Stomach (tissue), 9 donors: ENCODE data around the gene TXNL4A. TPM values are rescaled to one million over a fixed set of nuclear protein-coding genes. Genes with fewer than 3 reads are reported as not detected.

Experiments used
- DNase-seq, 2 donors: peaks; one replicate each; pipeline versions ENCODE4 v3.0.0 to v3.0.0-alpha.2; 2013 to 2019
- H3K27ac ChIP-seq, 5 donors: fragments of 200-600 bp in 4 of 5; sonication (generic) in 4 of 5; one replicate each; pipeline ENCODE4 v1.5.1; 2013 to 2019; ENCODE audit warnings: mild to moderate bottlenecking in 1 of 5, moderate library complexity in 1 of 5
- H3K27me3 ChIP-seq, 3 donors: fragments of 200-600 bp; sonication (generic); one replicate each; pipeline ENCODE4 v1.5.1; 2017 to 2019; ENCODE audit warnings: mixed run types in 1 of 3
- H3K36me3 ChIP-seq, 4 donors: fragments of 200-600 bp; sonication (generic); 1 replicate in 3 of 4; 2 replicates in 1 of 4; pipeline ENCODE4 v1.5.1; 2016 to 2019
- H3K4me1 ChIP-seq, 4 donors: fragments of 200-600 bp; sonication (generic); one replicate each; pipeline ENCODE4 v1.5.1; 2016 to 2019
- H3K4me3 ChIP-seq, 4 donors: fragments of 200-600 bp; sonication (generic) in 3 of 4; one replicate each; pipeline ENCODE4 v1.5.1; 2016 to 2019; ENCODE audit warnings: mild to moderate bottlenecking in 1 of 4
- H3K9me3 ChIP-seq, 4 donors: fragments of 200-600 bp; sonication (generic); one replicate each; pipeline ENCODE4 v1.5.1; 2016 to 2019
- EP300 ChIP-seq: sonication (generic); formaldehyde crosslinking; IDR thresholded peaks from one replicate; pipeline ENCODE4 v1.6.1; 2017; ENCODE audit warnings: antibody characterized with exemption
- POLR2A ChIP-seq, 4 donors: fragments of 450-650 bp; IDR thresholded peaks; one replicate each; pipeline ENCODE4 v1.6.1; 2016; ENCODE audit warnings: antibody characterized with exemption in 4 of 4, control low read depth in 2 of 4, mild to moderate bottlenecking in 1 of 4, moderate library complexity in 1 of 4
- POLR2AphosphoS5 ChIP-seq, 3 donors: sonication (generic); formaldehyde crosslinking; IDR thresholded peaks; one replicate each; pipeline ENCODE4 v1.6.1; 2016; ENCODE audit warnings: antibody characterized with exemption in 3 of 3
- WGBS, 5 donors: extraction: QIAGEN DNeasy Blood & Tissue Kit in 3 of 5; methylation state at CpG; one replicate each; pipeline versions ENCODE4 v1.1.5 to v1.1.7; 2013 to 2018; 5-methylcytosine and 5-hydroxymethylcytosine counted together
- intact Hi-C: fragments of 100-400 bp; cut with DNase I; formaldehyde crosslinking; loops from one replicate; pipeline ENCODE4 v1.15.1; 2023; ENCODE audit warnings: low total_unique reads
- polyA plus RNA-seq, 3 donors: library from polyadenylated mRNA; stranded (reverse); fragments of 200-250 nt; gene quantifications; one replicate each; pipeline ENCODE4 v1.2.3, GENCODE V29; 2013
- total RNA-seq, 5 donors: library from RNA; depleted of rRNA; stranded (reverse); fragments of >200 nt; gene quantifications; one replicate each; pipeline versions ENCODE4 v1.1.0 to v1.2.3, GENCODE V29; 2014 to 2016
- TF ChIP-seq, protein P1 (sequence below), 7 experiments: fragments of 450-650 bp in 4 of 7; fragments of 200-600 bp in 3 of 7; sonication (generic) in 3 of 7; IDR thresholded peaks; one replicate each; pipeline ENCODE4 v1.5.1; 2016 to 2019; ENCODE audit warnings: antibody characterized with exemption in 7 of 7, control low read depth in 2 of 7, mild to moderate bottlenecking in 1 of 7
- donor health status: healthy with polysubstance abuse.
- donor health status: Bipolar disorder and iron deficiency.
- donor health status: healthy.

The TXNL4A gene
- total and polyA plus RNA-seq, 8 donors = 12.9 to 146 (median 59.4) TPM

DNA sequence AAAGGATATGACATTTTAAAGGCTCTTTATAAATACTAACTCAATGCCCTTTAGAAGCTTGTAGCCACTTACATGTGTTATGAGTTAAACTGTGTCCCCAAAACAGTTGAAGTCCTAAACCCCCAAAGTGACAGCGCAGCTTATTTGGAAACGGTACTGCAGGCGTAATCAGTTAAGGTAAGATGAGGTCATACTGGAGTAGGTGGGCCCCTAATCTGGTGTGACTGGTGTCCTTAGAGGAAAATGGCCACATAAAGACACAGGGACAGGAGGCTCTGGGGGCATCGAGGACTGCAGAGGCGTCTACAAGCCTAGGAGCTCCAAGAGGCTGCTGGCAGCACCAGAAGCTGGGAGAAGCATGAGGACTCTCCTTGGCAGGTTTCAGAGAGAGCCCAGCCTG is 8.5 kb downstream of the TXNL4A start:
- DNase-seq = no peak
- Histone ChIP-seq H3K27ac (no peak overlapping the region), H3K27me3 (no peaks in the 10 kb centered on the region), H3K4me3 (no peak overlapping the region), H3K4me1 (peaks cover 0 to 33% (median 17%) of the 10 kb centered on the region in 4 donors), H3K36me3 (peaks cover 8 to 40% (median 36%) of the 10 kb centered on the region in 4 donors), H3K9me3 (no peaks in the 10 kb centered on the region)
- intact Hi-C loops = no loop called here
- TF ChIP-seq EP300 = no peak
- TF ChIP-seq, protein P1, sequence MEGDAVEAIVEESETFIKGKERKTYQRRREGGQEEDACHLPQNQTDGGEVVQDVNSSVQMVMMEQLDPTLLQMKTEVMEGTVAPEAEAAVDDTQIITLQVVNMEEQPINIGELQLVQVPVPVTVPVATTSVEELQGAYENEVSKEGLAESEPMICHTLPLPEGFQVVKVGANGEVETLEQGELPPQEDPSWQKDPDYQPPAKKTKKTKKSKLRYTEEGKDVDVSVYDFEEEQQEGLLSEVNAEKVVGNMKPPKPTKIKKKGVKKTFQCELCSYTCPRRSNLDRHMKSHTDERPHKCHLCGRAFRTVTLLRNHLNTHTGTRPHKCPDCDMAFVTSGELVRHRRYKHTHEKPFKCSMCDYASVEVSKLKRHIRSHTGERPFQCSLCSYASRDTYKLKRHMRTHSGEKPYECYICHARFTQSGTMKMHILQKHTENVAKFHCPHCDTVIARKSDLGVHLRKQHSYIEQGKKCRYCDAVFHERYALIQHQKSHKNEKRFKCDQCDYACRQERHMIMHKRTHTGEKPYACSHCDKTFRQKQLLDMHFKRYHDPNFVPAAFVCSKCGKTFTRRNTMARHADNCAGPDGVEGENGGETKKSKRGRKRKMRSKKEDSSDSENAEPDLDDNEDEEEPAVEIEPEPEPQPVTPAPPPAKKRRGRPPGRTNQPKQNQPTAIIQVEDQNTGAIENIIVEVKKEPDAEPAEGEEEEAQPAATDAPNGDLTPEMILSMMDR (IDR thresholded peaks at IDR 0.05) = no peak
- TF ChIP-seq POLR2AphosphoS5 (IDR thresholded peaks at IDR 0.05) = no peak
- TF ChIP-seq POLR2A (IDR thresholded peaks at IDR 0.05) = no peak
- whole genome bisulfite sequencing, 5 donors = 86 to 94% (median 93%) methylated on average over 5 of the region's 5 CpGs

DNA sequence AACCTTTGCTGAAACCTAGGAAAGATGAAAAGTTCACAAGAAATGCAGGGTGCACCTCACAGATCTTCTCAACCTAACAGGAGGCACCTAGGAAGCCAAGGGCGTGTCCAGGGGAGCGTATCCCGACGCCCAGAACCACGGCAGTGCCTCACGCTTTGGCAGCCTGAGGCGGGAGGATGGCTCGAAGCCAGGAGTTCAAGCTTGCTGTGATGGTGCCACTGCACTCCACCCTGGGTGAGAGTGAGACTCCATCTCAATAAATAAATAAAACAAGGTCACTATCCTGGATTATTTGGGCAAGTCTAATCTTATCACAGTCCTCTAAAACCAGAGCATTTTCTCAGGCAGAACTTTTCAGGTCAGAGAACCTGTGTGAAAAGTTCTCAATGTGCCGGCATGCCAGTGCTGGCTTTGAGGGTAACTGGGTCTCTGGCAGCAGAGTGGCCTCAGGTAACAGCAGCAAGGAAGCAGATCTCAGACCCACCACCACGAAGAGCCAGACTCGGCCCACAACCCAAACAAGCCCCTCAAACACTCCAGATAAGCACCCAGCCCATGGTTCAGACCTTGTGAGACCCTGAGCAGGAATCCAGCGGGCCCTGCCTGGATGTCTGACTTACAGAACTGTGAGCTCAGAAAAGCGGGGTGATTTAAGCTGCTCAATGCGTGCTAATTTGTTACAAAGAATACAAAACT is 12.2 kb downstream of the TXNL4A start:
- H3K9me3 ChIP-seq = no peaks in the 10 kb centered on the region
- intact Hi-C loops = no loop called here
- no peak for DNase-seq

DNA sequence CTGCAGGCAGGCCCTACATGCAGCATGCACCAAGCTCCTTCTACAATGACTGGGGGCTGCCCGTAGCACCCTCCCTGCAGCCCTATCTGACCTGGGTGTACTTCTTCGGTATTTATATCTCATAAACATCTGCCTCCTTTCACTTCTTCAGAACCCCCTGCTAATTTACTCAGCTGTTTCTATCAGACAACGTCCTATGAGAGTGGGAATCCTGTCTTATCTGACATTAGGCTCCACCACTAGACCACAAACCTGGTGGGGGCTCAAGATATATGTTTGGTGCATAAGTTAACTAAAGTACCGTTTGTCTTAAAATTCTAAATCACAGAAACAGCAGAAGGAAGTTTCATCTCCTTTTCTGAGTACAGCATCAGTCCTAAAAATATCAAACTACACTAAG is 13.3 kb downstream of the TXNL4A start:
- no peak for DNase-seq
- H3K4me1 ChIP-seq = peaks cover 0 to 4% (median 0%) of the 10 kb centered on the region in 4 donors
- intact Hi-C loops = no loop called here
- WGBS, 5 donors = 82 to 88% (median 85%) methylated on average over 4 of the region's 4 CpGs
- no peak overlapping the region for H3K4me3 ChIP-seq
- no peaks in the 10 kb centered on the region for H3K27me3 ChIP-seq
- no peaks in the 10 kb centered on the region for H3K9me3 ChIP-seq
- H3K27ac ChIP-seq = no peak overlapping the region
- H3K36me3 ChIP-seq = peaks cover 10 to 78% (median 70%) of the 10 kb centered on the region in 4 donors
- no peak for TF ChIP-seq POLR2A (IDR thresholded peaks at IDR 0.05)
- TF ChIP-seq, protein P1 (IDR thresholded peaks at IDR 0.05) = no peak
- TF ChIP-seq EP300 = no peak
- TF ChIP-seq POLR2AphosphoS5 (IDR thresholded peaks at IDR 0.05) = no peak

More for the DNA sequence above, 12.2 kb downstream of the TXNL4A start:
- Histone ChIP-seq H3K4me1 (peaks cover 0 to 4% (median 0%) of the 10 kb centered on the region in 4 donors), H3K36me3 (peaks cover 7 to 67% (median 59%) of the 10 kb centered on the region in 4 donors), H3K27ac (no peak overlapping the region), H3K4me3 (no peak overlapping the region), H3K27me3 (no peaks in the 10 kb centered on the region)
- 52 to 75% (median 63%) methylated on average over 14 of the region's 14 CpGs for WGBS, 5 donors
- TF ChIP-seq EP300 (no peak), POLR2AphosphoS5 (IDR thresholded peaks at IDR 0.05) (no peak), POLR2A (IDR thresholded peaks at IDR 0.05) (no peak)
- TF ChIP-seq, protein P1 (IDR thresholded peaks at IDR 0.05) = no peak

DNA sequence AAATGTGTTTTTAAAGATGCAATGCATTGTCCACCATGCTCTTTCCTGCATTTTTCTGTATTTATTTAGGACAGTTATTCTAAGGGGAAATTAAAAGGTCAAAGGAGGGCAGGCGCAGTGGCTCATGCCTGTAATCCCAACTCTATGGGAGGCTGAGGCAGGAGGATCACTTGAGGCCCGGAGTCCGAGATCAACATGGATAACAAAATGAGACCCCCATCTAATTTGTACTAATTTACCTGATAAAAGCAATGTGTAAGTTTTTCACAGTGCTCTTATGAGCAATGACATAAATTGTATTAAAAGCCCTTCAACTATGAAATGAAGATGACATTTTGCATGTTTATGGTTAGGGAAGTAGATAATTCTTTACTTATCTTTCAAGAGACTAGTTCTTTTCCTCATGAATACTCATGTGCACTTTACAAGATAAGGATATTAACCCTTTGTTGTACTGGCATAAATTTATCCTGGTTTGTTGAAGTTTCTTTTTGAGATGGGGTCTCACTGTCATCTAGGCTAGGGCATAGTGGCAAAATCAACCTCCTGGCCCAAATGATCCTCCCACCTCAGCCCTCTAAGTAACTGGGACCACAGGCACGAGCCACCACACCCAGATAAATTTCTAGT is 14.2 kb downstream of the TXNL4A start:
- H3K4me3 ChIP-seq = no peak overlapping the region
- no peaks in the 10 kb centered on the region for H3K9me3 ChIP-seq
- H3K4me1 ChIP-seq = peaks cover 0 to 4% (median 0%) of the 10 kb centered on the region in 4 donors
- H3K36me3 ChIP-seq = peaks cover 10 to 74% (median 73%) of the 10 kb centered on the region in 4 donors
- no peaks in the 10 kb centered on the region for H3K27me3 ChIP-seq
- 89 to 97% (median 94%) methylated on average over 4 of the region's 4 CpGs for WGBS, 5 donors
- intact Hi-C loops = no loop called here
- H3K27ac ChIP-seq = no peak overlapping the region
- no peak for TF ChIP-seq POLR2AphosphoS5 (IDR thresholded peaks at IDR 0.05)
- TF ChIP-seq, protein P1 (IDR thresholded peaks at IDR 0.05) = no peak
- no peak for DNase-seq
